GM12891 (cell line): Measurements from ENCODE around the gene SRXN1.

Source experiments
- POLR2A ChIP-seq: IDR thresholded peaks from 2 replicates; pipeline ENCODE4 v1.6.1; 2011; ENCODE audit warnings: low read depth, low read length, control low read depth
- POLR2AphosphoS5 ChIP-seq: IDR thresholded peaks from 2 replicates; pipeline ENCODE4 v1.6.1; 2011; ENCODE audit warnings: low read depth, low read length, control low read depth
- POU2F2 ChIP-seq: IDR thresholded peaks from 2 replicates; pipeline ENCODE4 v1.6.1; 2011; ENCODE audit warnings: low read depth, mild to moderate bottlenecking, control low read depth, low read length, moderate library complexity
- SPI1 ChIP-seq: IDR thresholded peaks from 2 replicates; pipeline ENCODE4 v1.6.1; 2011; ENCODE audit warnings: low read depth, low read length, control low read depth

DNA sequence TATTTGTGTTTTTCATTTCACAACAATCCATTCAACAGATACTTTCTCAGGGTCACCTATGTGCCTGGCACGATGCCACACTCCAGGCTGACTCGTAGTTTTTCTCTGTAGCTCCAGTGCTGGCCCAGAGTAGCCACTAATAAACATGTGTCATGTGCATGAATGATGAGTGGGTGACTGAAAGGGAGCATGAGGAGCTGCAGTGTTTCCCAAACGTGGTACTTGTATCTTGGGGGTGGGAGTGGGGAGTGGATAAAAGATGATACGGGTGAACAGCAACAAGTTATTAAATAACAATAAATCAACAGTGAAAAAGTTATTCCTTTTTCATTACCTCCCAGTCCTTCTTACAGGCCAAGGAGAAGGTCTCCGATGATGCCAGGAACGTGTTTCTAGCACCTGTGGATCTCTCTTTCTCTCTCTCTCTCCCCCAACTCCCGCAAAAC is 17.1 kb downstream of the SRXN1 start:
- no peak for TF ChIP-seq POLR2A
- no peak for TF ChIP-seq POLR2AphosphoS5
- no peak for TF ChIP-seq POU2F2
- TF ChIP-seq SPI1, result no peak
